Cardiac fibroblast (primary cell): ENCODE measurements around the gene TUFT1.

ENCODE experiments used
- DNase-seq, 2 donors: peaks; one replicate each; pipeline versions ENCODE4 v3.0.0 to v3.0.0-alpha.2; 2010; ENCODE audit warnings: low read depth in 2 of 2
- H3K4me3 ChIP-seq, 2 donors: replicated peaks in 1 of 2; 1 replicate in 1 of 2; 2 replicates in 1 of 2; pipeline ENCODE4 v1.5.1; 2011; ENCODE audit warnings: low read depth in 2 of 2, low read length in 2 of 2, mild to moderate bottlenecking in 2 of 2, moderate library complexity in 1 of 2
- CTCF ChIP-seq: IDR thresholded peaks from one replicate; pipeline ENCODE4 v1.5.1; 2011; ENCODE audit warnings: low read depth, mild to moderate bottlenecking, low read length, inconsistent platforms

TUFT1 gene

DNA sequence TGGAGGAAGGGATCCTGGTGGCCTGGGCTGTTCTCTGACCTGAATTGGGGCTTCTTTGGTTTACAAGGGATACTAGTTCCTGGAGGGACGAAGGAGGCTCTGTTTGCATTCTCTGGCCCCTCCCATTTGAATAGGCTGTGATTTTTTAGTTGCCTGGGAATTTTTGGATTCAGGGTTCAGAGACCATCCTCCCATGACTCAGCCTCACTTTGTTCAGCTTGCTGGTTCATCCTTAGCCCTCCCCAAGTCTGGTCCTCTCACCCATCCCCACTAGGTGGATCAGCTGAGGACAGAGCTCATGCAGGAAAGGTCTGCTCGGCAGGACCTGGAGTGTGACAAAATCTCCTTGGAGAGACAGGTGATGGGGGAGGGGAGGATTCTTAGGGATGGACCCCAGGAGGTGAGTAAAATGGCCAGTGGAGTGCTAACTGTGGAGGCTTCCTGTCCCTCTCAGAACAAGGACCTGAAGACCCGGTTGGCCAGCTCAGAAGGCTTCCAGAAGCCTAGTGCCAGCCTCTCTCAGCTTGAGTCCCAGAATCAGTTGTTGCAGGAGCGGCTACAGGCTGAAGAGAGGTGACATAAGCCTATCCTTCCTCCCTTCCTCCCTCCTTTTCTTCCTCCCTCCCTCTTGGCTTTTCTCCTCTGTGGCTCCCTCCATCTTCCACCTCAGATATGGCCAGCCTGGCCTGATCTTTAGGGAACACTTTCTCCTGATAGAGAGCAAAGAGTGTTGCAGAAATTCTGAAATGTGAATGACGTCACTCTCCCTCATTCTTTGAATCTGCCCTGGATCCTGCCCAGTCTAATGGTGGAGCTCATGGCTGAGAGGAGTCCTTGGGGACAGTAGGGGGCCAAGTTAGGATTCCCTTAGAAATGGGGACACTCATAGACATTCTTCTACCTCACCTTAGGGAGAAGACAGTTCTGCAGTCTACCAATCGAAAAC lies 4.5 kb upstream of the TUFT1 start:
- H3K4me3 ChIP-seq = no peak overlapping the region
- TF ChIP-seq CTCF = no peak
- peak in 1 of 2 donors; percentile 49 for DNase-seq

DNA sequence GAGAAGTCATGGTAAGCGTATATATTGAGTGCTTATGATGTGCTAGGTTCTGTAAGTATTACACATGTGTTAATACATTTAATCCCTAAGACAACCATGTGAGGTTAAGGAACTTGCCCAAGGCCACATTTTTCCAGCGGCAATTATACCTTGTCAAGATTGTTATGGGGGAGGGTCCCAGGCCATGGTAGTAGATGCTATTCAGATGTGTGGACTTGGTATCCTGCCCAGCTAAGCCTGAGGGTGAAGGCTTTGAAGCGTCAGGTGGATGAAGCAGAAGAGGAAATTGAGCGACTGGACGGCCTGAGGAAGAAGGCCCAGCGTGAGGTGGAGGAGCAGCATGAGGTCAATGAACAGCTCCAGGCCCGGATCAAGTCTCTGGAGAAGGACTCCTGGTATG lies 3.6 kb upstream of the TUFT1 start:
- H3K4me3 ChIP-seq = no peak overlapping the region
- TF ChIP-seq CTCF = no peak
- DNase-seq = no peak

DNA sequence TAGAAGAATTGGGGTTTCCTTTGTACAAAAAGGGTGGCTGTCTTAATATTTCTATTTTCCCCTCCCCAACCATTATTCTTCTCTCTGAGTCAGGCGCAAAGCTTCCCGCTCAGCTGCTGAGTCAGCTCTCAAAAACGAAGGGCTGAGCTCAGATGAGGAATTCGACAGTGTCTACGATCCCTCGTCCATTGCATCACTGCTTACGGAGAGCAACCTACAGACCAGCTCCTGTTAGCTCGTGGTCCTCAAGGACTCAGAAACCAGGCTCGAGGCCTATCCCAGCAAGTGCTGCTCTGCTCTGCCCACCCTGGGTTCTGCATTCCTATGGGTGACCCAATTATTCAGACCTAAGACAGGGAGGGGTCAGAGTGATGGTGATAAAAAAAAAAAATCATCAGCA lies 3.0 kb upstream of the TUFT1 start:
- H3K4me3 ChIP-seq = no peak overlapping the region
- TF ChIP-seq CTCF = no peak
- peak; percentile 96 to 99 for DNase-seq

- DNase-seq = peak; percentile 91 to 99
- H3K4me3 ChIP-seq = peak overlapping the region; percentile 72 to 78
- TF ChIP-seq CTCF = no peak
These were observed 638 bp upstream of the TUFT1 start for GRCh38 chr1:151539321-151540020.

DNA sequence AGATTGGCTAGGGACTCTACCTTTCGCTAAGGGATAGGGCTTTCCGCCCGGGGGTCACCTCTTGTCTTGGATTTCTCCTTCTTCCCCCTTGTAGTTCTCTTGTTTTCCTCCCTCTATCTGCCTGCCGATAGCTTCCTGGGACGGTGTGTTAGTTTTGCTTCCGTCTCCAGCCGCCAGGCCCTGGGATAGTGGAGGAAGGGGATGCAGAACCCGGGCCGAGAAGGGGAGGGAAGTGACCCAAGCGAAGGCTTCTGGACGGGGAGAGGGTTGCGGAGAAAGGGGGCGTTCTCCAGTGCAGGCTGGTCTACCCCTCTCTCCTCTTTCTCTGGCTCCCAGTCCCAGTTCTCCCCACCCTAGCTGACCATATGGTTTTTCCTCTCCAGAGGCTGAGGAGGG lies 871 bp downstream of the TUFT1 start:
- no peak for DNase-seq
- peak; percentile 22 for TF ChIP-seq CTCF
- peak overlapping the region; percentile 72 to 78 for H3K4me3 ChIP-seq

GRCh38 chr1:151541752-151542151 lies 1.6 kb downstream of the TUFT1 start:
- DNase-seq = no peak
- peak overlapping the region in 1 of 2 donors; percentile 11 for H3K4me3 ChIP-seq
- TF ChIP-seq CTCF = no peak
